Large intestine (tissue), 3 donors: ENCODE data around the gene MAN1C1. TPM values are rescaled to one million over a fixed set of nuclear protein-coding genes. Genes with fewer than 3 reads are reported as not detected.

ENCODE experiments used
- DNase-seq, 2 donors: peaks; one replicate each; pipeline versions ENCODE4 v3.0.0 to v3.0.0-alpha.2; 2013
- H3K27ac ChIP-seq: one replicate; pipeline ENCODE4 v1.5.1; 2013; ENCODE audit warnings: low read length
- H3K27me3 ChIP-seq: 2 replicates; pipeline ENCODE4 v1.6.1; 2013; ENCODE audit warnings: low read length; ENCODE audit not compliant: control insufficient read depth, insufficient read depth
- H3K36me3 ChIP-seq: 2 replicates; pipeline ENCODE4 v1.6.1; 2013; ENCODE audit warnings: low read length; ENCODE audit not compliant: control insufficient read depth, insufficient read depth
- H3K4me1 ChIP-seq: one replicate; pipeline ENCODE4 v1.6.1; 2013; ENCODE audit warnings: low read length; ENCODE audit not compliant: control insufficient read depth, insufficient read depth
- H3K4me3 ChIP-seq: one replicate; pipeline ENCODE4 v1.5.1; 2013; ENCODE audit warnings: low read length
- H3K9me3 ChIP-seq: one replicate; pipeline ENCODE4 v1.6.1; 2013; ENCODE audit warnings: mild to moderate bottlenecking, low read depth, low read length, moderate library complexity; ENCODE audit not compliant: control insufficient read depth
- WGBS: methylation state at CpG from one replicate; pipeline ENCODE4 v1.1.5; 2013; ENCODE audit warnings: low lambda C conversion rate; ENCODE audit not compliant: insufficient coverage; 5-methylcytosine and 5-hydroxymethylcytosine counted together
- polyA plus RNA-seq: library from polyadenylated mRNA; unstranded; fragments of 120-200 nt; gene quantifications from one replicate; pipeline ENCODE4 v1.2.1, GENCODE V29; 2013

MAN1C1 gene
- polyA plus RNA-seq, 1 donor, result 21.2 TPM

DNA sequence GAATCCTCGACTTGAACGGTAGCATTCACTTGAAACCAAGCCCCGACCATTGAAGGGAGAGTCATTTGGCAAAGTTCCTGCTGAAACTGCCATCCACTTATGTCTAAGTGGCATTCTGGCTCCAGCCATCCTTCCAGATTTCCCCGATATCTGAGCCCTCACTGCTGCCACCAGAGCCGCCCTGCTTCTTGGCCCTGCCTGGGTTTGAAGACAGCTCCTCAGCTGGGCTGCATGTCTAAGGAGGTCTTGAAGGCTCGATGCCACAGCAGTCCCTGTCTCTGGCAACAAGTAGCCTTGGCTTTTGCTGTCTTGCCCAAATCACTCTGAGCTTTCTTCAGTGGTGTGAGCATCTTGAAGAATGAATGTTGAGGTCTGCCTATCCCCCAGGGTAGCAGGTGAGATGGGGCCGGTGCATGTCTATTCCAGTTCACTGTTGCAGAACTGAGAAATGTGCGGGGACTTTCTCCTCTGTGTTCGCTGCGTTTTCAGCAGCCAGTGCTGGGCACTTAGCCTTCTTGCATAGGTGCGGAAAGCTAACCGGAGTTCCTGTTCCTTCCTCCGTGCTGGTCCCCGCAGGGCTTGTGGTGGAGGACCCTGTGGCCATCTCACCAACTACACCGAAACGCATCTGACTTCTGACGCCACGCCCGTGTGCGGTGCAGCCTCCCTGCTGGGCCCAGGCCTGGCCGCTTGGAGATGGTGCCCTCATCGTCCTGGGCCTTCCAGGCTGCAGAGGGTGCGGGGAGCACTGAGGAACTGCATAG is 29.2 kb downstream of the MAN1C1 start:
- WGBS, result 96% methylated on average over 4 of the region's 23 CpGs
- DNase-seq, result no peak
- no peaks in the 10 kb centered on the region for H3K4me1 ChIP-seq

DNA sequence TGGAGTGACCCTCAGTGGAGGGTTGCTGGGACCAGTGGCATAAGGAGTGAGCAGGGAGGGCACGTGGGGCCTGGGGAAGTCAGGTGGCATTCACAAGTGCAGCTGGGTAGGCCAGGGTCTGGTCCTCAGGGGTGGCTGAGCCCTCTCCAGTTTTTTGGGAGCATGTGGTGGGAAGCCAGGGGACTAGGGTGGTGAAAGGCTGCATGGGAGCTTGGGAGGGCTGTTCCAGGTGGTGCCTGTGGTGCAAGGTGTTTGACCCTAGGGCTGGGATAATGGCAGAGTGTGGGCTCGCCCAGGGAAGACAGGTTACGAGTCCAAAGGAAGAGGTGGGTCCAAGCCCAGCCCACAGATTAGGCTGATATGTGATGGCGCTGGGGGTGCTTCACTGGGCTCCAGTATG is 30.5 kb downstream of the MAN1C1 start:
- no peak overlapping the region for H3K27ac ChIP-seq
- H3K27me3 ChIP-seq, result no peaks in the 10 kb centered on the region
- DNase-seq, result no peak
- no peaks in the 10 kb centered on the region for H3K36me3 ChIP-seq
- no CpG with 5 or more reads among the region's 4 CpGs for WGBS
- H3K9me3 ChIP-seq, result no peaks in the 10 kb centered on the region
- no peak overlapping the region for H3K4me3 ChIP-seq
- no peaks in the 10 kb centered on the region for H3K4me1 ChIP-seq

More for the DNA sequence above, 29.2 kb downstream of the MAN1C1 start:
- Histone ChIP-seq H3K27me3 (no peaks in the 10 kb centered on the region), H3K27ac (no peak overlapping the region), H3K4me3 (no peak overlapping the region), H3K36me3 (no peaks in the 10 kb centered on the region), H3K9me3 (no peaks in the 10 kb centered on the region)

- DNase-seq, result no peak
- no peak overlapping the region for H3K4me3 ChIP-seq
- H3K27me3 ChIP-seq, result no peaks in the 10 kb centered on the region
- no CpG with 5 or more reads among the region's 5 CpGs for WGBS
- no peak overlapping the region for H3K27ac ChIP-seq
- H3K4me1 ChIP-seq, result no peaks in the 10 kb centered on the region
- no peaks in the 10 kb centered on the region for H3K9me3 ChIP-seq
- no peaks in the 10 kb centered on the region for H3K36me3 ChIP-seq
These were observed 31.3 kb downstream of the MAN1C1 start for GRCh38 chr1:25647863-25648262.

- Histone ChIP-seq H3K4me1 (no peaks in the 10 kb centered on the region), H3K27me3 (no peaks in the 10 kb centered on the region), H3K4me3 (no peak overlapping the region), H3K36me3 (no peaks in the 10 kb centered on the region), H3K27ac (no peak overlapping the region), H3K9me3 (no peaks in the 10 kb centered on the region)
- no peak for DNase-seq
- WGBS, result no CpG with 5 or more reads among the region's 6 CpGs
These were observed 32.3 kb downstream of the MAN1C1 start for GRCh38 chr1:25648681-25649440.

DNA sequence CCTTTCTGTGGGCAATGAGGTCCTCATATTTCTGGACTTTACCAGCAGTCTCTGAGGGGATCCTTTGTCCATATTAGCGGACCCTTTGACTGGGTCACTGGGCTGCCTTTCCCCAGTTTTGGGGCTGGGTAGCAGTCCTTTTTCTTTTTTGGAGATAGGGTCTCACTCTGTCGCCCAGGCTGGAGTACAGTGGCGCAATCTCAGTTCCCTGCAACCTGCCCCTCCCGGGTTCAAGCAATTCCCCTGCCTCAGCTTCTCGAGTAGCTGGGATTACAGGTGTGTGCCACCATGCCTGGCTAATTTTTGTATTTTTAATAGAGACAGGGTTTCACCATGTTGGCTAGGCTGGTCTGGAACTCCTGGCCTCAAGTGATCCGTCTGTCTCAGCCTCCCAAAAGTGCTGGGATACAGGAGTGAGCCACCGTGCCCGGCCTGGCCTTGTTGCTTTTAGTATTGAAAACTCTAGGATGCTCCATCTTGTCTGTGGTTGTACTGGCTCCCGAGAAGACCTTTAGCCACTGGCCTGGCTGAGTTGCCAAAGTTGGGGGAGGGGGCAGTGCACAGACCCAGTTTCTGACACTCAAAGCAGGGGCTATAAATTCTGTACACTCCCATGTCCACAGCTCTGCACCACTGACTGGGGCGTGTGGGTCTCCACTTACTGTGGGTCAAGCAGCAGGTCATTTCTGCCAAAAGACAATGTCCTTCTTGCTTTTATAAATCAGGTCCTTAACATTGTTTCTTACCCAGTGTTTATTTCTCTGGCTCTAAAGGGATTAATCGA is 33.1 kb downstream of the MAN1C1 start:
- Histone ChIP-seq H3K4me1 (no peaks in the 10 kb centered on the region), H3K36me3 (no peaks in the 10 kb centered on the region), H3K27ac (no peak overlapping the region), H3K9me3 (no peaks in the 10 kb centered on the region), H3K4me3 (no peak overlapping the region), H3K27me3 (no peaks in the 10 kb centered on the region)
- DNase-seq, result no peak
- WGBS, result no CpG with 5 or more reads among the region's 11 CpGs

DNA sequence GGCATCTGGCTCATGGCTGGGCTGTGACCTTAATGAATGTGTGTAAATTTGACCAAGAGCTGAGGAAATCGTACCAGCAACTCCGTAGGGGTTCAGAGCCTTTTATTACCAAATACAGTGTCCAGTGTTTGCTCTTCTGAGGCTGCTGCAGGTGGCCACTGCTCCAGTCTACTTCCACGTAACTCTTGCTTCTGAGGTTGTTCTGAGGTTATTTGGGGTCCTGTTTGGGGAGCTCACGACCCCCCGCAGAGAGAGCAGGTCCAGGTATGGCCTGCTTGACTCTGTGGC is 33.6 kb downstream of the MAN1C1 start:
- Histone ChIP-seq H3K9me3 (no peaks in the 10 kb centered on the region), H3K36me3 (no peaks in the 10 kb centered on the region), H3K4me1 (no peaks in the 10 kb centered on the region), H3K27ac (no peak overlapping the region), H3K27me3 (no peaks in the 10 kb centered on the region), H3K4me3 (no peak overlapping the region)
- DNase-seq, result no peak
- no CpG with 5 or more reads among the region's 5 CpGs for WGBS

GRCh38 chr1:25651036-25651640 is 34.5 kb downstream of the MAN1C1 start:
- H3K27me3 ChIP-seq, result no peaks in the 10 kb centered on the region
- H3K36me3 ChIP-seq, result no peaks in the 10 kb centered on the region
- no peak for DNase-seq
- no peak overlapping the region for H3K27ac ChIP-seq
- H3K9me3 ChIP-seq, result no peaks in the 10 kb centered on the region
- H3K4me1 ChIP-seq, result no peaks in the 10 kb centered on the region
- no CpG with 5 or more reads among the region's 8 CpGs for WGBS
- H3K4me3 ChIP-seq, result no peak overlapping the region

DNA sequence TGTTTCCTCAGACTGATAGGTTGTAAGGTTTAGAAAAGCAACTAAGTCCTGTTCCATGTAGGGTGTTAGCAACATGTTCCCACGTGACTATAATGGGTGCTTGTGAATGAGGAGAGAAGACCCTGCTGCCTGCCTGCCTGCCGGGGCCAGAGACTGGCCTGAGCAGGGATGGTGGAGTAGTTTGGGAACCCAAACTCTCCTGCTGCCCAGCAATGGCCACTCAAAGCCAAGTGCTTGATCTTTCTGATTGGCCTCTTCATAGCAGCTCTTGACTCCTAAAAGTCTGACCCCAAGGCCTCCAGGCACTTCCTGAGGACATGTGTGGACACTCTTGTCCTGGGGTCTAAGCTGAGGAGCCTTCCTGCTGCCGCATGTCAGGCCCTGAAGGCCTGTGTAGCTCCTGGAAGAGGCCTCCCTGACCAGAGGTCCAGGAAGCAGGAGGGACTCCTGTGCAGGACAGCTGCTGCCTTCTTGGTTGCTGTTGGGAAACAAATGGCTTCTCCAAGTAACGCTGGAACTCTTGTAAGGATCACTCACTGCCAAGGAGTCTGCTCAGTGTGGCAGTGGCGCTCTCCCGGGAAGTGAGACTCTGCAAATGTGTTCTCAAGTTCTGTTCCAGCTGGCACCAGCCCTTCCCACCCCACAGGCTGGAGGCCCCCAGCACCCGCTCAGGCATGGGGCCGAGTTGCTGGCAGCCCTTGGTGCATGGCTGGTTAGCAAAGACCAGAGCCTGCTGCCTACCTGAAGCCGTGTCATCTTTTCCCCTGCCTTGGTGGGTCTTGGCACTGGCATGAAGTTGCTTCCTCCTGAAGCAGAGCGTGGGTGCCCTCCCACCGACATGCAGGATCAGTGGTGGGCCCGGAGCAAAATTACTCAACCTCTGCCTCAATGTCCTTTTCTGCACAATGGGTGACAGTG is 35.5 kb downstream of the MAN1C1 start:
- Histone ChIP-seq H3K4me3 (no peak overlapping the region), H3K36me3 (no peaks in the 10 kb centered on the region), H3K9me3 (no peaks in the 10 kb centered on the region), H3K27me3 (no peaks in the 10 kb centered on the region), H3K4me1 (no peaks in the 10 kb centered on the region), H3K27ac (no peak overlapping the region)
- DNase-seq, result no peak
- no CpG with 5 or more reads among the region's 12 CpGs for WGBS

DNA sequence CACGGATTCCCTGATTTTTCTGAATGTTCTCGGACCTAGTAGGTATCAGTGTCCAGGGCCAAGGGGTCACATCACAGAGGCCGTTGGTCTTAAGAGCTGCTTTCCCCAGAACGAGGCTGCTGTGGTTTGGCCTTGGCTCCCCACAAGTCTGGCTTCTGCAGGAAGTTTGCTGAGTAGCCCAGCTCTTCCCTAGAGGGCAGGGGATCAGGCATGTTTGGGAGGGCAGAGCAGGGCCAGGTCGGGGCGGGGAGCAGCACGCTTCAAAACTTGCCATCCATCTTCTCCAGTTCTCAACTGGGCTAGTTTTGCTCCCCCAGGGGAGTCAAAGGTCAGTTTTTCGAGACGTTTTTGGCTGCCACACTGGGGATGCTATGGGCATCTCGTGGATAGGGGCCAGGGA is 37.0 kb downstream of the MAN1C1 start:
- no peaks in the 10 kb centered on the region for H3K36me3 ChIP-seq
- H3K9me3 ChIP-seq, result no peaks in the 10 kb centered on the region
- H3K27me3 ChIP-seq, result no peaks in the 10 kb centered on the region
- no peak for DNase-seq
- H3K27ac ChIP-seq, result no peak overlapping the region
- H3K4me3 ChIP-seq, result no peak overlapping the region
- WGBS, result no CpG with 5 or more reads among the region's 10 CpGs
- no peaks in the 10 kb centered on the region for H3K4me1 ChIP-seq
